Transverse colon (tissue), 3 donors: ENCODE measurements around the gene RER1.

Experiments used
- CTCF ChIP-seq, 5 experiments: fragments of 200-600 bp in 3 of 5; fragments of 450-650 bp in 2 of 5; sonication (generic) in 3 of 5; IDR thresholded peaks; 1 replicate in 2 of 5; 2 replicates in 3 of 5; pipeline ENCODE4 v1.5.1; 2016 to 2017; ENCODE audit warnings: antibody characterized with exemption in 5 of 5, inconsistent platforms in 3 of 5, mild to moderate bottlenecking in 2 of 5, moderate library complexity in 1 of 5
- EP300 ChIP-seq: sonication (generic); formaldehyde crosslinking; IDR thresholded peaks from one replicate; pipeline ENCODE4 v1.6.1; 2017; ENCODE audit warnings: antibody characterized with exemption, low read depth
- POLR2A ChIP-seq: fragments of 450-650 bp; IDR thresholded peaks from one replicate; pipeline ENCODE4 v1.6.1; 2016; ENCODE audit warnings: antibody characterized with exemption, mild to moderate bottlenecking, moderate library complexity

GRCh38 chr1:2426540-2426939, 34.9 kb downstream of the RER1 start:
- TF ChIP-seq CTCF (IDR thresholded peaks at IDR 0.05) (no peak), POLR2A (no peak), EP300 (no peak)
